ENCODE data around the gene TAAR1.

DNA sequence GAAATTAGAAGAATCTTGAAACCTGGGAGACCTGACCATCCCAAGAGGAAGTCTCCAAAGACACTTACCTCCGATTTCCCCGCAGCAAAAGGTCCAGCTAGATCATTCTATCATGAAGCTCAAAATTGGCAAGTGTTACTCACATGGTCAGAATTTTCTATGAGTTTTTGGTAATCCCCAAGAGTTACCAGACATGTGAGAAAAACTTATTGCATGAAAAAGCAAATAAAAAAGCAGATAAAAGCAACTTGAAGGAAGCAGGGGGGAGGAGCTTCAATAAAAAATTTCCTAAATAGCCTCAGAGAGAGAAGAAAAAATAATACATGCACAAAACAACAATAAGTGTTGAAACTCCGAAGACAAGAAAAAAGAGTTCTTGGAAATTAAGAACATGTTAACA, 27.5 kb upstream of the TAAR1 start:
- TF ChIP-seq, protein P1, sequence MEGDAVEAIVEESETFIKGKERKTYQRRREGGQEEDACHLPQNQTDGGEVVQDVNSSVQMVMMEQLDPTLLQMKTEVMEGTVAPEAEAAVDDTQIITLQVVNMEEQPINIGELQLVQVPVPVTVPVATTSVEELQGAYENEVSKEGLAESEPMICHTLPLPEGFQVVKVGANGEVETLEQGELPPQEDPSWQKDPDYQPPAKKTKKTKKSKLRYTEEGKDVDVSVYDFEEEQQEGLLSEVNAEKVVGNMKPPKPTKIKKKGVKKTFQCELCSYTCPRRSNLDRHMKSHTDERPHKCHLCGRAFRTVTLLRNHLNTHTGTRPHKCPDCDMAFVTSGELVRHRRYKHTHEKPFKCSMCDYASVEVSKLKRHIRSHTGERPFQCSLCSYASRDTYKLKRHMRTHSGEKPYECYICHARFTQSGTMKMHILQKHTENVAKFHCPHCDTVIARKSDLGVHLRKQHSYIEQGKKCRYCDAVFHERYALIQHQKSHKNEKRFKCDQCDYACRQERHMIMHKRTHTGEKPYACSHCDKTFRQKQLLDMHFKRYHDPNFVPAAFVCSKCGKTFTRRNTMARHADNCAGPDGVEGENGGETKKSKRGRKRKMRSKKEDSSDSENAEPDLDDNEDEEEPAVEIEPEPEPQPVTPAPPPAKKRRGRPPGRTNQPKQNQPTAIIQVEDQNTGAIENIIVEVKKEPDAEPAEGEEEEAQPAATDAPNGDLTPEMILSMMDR (conservative IDR thresholded peaks at IDR 0.05; ENCODE audit: low read depth in 2 of 2) = no peak
- TF ChIP-seq NANOG (IDR thresholded peaks at IDR 0.05; ENCODE audit: borderline replicate concordance) (no peak), EZH2 (IDR thresholded peaks at IDR 0.05; ENCODE audit: low read depth, unreplicated experiment) (no peak), JUNB (IDR thresholded peaks at IDR 0.05; ENCODE audit: unreplicated experiment) (no peak)
- TF ChIP-seq, protein P2, sequence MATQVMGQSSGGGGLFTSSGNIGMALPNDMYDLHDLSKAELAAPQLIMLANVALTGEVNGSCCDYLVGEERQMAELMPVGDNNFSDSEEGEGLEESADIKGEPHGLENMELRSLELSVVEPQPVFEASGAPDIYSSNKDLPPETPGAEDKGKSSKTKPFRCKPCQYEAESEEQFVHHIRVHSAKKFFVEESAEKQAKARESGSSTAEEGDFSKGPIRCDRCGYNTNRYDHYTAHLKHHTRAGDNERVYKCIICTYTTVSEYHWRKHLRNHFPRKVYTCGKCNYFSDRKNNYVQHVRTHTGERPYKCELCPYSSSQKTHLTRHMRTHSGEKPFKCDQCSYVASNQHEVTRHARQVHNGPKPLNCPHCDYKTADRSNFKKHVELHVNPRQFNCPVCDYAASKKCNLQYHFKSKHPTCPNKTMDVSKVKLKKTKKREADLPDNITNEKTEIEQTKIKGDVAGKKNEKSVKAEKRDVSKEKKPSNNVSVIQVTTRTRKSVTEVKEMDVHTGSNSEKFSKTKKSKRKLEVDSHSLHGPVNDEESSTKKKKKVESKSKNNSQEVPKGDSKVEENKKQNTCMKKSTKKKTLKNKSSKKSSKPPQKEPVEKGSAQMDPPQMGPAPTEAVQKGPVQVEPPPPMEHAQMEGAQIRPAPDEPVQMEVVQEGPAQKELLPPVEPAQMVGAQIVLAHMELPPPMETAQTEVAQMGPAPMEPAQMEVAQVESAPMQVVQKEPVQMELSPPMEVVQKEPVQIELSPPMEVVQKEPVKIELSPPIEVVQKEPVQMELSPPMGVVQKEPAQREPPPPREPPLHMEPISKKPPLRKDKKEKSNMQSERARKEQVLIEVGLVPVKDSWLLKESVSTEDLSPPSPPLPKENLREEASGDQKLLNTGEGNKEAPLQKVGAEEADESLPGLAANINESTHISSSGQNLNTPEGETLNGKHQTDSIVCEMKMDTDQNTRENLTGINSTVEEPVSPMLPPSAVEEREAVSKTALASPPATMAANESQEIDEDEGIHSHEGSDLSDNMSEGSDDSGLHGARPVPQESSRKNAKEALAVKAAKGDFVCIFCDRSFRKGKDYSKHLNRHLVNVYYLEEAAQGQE (IDR thresholded peaks at IDR 0.05; ENCODE audit: unreplicated experiment) = no peak
